ENCODE results near the gene EHD1.

DNA sequence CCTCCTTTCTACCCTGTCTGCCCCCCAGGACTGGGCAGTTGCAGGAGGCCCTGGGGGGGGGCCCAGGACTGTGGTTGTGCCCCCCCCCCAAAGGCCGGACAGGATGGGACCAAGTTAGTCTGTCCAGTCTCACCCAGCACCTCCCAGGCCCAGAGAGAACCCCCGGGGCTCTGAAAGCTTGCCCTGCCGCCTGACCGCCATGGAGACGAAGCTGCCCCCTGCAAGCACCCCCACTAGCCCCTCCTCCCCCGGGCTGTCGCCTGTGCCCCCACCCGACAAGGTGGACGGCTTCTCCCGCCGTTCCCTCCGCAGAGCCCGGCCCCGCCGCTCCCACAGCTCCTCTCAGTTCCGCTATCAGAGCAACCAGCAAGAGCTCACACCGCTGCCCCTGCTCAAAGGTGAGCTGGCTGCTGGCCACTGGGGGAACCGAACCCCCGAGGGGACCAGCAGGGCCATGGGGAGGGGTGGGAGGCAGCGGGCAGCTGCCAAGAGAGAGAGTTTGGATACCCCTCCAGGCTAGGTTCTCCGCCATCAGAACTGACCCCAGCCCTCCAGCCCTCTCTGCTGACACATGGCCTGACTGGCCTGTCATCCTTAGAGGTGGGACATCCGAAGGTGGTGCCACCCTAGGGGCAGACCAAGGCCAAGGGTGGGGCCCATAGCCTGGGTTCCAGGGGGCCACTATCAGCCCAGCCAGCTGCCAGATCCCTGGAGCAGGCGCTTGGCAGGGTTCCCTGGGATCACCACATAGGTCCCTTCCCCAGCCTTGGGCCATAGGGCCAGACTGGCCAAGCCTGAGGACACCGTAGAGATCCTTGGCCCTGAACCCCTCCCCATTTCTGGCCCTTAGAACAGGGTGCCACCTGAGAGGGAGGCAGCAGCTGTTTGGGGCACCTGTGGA, 47.4 kb upstream of the EHD1 start:
- TF ChIP-seq, protein P1, sequence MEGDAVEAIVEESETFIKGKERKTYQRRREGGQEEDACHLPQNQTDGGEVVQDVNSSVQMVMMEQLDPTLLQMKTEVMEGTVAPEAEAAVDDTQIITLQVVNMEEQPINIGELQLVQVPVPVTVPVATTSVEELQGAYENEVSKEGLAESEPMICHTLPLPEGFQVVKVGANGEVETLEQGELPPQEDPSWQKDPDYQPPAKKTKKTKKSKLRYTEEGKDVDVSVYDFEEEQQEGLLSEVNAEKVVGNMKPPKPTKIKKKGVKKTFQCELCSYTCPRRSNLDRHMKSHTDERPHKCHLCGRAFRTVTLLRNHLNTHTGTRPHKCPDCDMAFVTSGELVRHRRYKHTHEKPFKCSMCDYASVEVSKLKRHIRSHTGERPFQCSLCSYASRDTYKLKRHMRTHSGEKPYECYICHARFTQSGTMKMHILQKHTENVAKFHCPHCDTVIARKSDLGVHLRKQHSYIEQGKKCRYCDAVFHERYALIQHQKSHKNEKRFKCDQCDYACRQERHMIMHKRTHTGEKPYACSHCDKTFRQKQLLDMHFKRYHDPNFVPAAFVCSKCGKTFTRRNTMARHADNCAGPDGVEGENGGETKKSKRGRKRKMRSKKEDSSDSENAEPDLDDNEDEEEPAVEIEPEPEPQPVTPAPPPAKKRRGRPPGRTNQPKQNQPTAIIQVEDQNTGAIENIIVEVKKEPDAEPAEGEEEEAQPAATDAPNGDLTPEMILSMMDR (IDR thresholded peaks at IDR 0.05): no peak
- no peak for TF ChIP-seq POLR2A (IDR thresholded peaks at IDR 0.05)
